ENCODE data around the gene GLB1L2.

Gene GLB1L2

DNA sequence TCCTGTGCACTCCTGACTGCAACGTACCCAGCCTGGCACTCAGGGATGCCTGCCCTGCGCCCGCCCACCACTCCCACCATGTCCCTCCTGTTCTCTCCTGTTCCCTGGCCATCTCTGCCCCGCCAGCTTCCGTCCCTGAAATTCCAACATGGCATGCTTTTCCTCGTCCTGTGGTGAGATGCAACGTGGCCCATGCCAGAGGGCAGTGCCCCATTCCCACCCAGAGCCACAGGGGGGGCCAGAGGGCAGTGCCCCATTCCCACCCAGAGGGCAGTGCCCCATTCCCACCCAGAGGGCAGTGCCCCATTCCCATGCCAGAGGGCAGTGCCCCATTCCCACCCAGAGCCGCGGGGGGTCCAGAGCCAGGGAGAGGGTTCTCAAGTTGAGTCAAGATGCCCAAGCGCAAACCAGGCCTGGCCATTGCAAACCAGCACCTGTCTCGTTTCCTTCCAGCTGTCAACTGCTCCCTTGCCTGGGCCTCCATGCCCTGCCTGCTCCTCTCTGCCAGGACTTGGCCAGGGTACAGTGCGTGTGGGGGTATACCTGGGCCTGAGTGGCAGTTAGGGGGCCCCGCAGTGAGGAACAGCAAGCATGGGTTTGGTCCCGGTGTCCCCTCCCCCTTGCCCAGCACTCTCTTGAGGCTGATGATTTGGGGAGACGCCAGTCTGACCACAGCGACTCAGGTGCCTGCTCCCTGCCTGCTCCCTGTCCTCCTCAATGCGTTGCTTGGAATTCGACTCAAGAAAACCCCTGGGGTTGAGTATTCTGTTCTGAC is 65.7 kb downstream of the GLB1L2 start:
- ChIA-PET POLR2A (no interaction called here), CTCF (no interaction called here)
- TF ChIP-seq, protein P1, sequence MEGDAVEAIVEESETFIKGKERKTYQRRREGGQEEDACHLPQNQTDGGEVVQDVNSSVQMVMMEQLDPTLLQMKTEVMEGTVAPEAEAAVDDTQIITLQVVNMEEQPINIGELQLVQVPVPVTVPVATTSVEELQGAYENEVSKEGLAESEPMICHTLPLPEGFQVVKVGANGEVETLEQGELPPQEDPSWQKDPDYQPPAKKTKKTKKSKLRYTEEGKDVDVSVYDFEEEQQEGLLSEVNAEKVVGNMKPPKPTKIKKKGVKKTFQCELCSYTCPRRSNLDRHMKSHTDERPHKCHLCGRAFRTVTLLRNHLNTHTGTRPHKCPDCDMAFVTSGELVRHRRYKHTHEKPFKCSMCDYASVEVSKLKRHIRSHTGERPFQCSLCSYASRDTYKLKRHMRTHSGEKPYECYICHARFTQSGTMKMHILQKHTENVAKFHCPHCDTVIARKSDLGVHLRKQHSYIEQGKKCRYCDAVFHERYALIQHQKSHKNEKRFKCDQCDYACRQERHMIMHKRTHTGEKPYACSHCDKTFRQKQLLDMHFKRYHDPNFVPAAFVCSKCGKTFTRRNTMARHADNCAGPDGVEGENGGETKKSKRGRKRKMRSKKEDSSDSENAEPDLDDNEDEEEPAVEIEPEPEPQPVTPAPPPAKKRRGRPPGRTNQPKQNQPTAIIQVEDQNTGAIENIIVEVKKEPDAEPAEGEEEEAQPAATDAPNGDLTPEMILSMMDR (IDR thresholded peaks at IDR 0.05; ENCODE audit: control extremely low read depth, extremely low read depth, low read depth, missing control alignments), result no peak
- DNase-seq (ENCODE audit: extremely low spot score), result no peak

DNA sequence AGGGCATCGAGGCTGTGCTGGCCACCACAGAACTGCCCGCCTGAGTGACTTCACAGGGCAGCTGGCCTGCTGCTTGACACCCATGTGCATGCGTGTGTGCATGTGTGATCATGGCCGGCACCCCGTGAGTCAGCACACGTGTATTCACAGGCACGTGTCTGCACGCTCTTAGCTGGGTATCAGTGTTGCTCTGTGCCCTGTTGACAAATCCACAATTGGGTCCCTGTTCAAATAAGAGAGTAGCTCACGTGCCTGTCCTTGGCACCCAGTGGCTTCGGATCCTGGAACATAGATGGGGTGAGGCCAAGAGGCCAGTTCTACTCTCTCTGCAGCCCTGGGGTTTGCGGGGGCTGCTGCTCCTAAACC is 66.3 kb downstream of the GLB1L2 start:
- TF ChIP-seq, protein P1 (IDR thresholded peaks at IDR 0.05; ENCODE audit: control extremely low read depth, extremely low read depth, low read depth, missing control alignments), result no peak
- CTCF ChIA-PET, result no interaction called here
- POLR2A ChIA-PET, result no interaction called here
- DNase-seq (ENCODE audit: extremely low spot score), result no peak

DNA sequence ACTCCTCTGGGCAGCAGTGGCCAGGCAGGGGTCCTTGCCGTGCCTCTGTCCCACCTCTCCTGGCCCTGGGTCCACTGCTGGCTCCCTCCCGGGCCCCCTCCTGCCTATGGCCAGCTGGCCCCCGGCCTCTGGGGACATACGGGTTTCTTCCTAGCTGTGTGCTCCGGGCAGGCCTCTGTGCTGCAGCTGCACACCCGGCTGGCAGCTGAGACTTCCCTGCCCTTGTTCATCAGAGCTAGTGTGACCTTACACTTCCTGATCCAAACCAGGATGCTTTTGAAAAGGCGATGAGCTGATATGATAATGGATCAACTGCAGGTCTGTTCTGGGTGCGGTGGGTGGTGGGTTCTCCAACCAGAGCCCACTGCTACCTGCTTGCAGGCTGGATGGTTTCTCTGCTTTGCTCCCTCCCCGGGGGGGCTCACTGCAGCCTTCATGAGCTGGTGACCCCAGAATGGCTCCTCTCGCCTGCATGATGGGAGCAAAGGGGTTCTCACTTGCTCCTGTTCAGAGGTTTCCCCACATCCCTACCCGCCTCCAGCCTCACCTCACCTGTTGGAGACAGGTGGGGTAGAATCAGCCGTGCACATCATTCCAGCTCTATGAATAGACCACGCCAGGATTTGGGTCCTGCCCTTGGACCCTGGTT is 67.0 kb downstream of the GLB1L2 start:
- DNase-seq (ENCODE audit: extremely low spot score), result no peak
- CTCF ChIA-PET, result no interaction called here
- POLR2A ChIA-PET, result no interaction called here
- TF ChIP-seq, protein P1 (IDR thresholded peaks at IDR 0.05; ENCODE audit: control extremely low read depth, extremely low read depth, low read depth, missing control alignments), result no peak

DNA sequence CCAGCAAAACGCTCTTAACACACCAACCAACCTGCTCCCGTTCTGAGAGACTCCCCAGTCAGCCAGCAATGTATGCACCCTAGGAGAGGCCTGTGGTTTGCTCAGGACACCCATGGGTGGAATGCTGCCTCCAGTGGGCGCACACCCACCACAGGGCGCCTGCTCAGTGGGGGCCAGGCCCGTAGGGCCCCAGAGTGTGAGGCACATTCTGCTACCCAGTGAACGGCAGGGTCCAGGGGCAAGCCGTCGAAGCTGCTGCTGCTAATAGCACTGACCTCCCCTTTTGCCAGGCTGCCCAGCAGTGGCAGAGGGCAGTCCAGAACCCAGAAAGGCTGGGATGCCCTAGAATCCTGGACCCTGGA is 67.5 kb downstream of the GLB1L2 start:
- no peak for DNase-seq (ENCODE audit: extremely low spot score)
- ChIA-PET CTCF (no interaction called here), POLR2A (no interaction called here)
- TF ChIP-seq, protein P1 (IDR thresholded peaks at IDR 0.05; ENCODE audit: control extremely low read depth, extremely low read depth, low read depth, missing control alignments), result no peak

DNA sequence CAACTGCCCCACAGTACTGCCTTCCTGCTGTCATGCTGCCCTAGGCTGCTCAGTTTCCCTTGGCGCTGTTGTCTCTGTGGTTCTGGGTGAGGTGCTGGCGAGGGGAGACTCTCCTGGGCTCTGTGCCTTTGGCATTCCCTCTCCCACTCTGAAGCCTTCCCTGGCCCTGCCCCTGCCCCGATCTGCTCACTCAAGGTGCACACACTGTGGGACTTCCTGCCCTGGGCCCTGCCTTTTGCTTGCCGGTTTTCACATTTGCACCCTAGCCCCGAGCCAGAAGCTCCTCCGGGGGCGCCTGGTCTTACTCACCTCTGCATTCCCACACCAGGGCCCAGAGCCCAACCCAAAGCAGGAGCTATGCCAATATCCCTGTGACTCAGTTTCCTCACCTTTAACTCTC is 68.2 kb downstream of the GLB1L2 start:
- CTCF ChIA-PET, result no interaction called here
- POLR2A ChIA-PET, result no interaction called here
- DNase-seq (ENCODE audit: extremely low spot score), result no peak
- TF ChIP-seq, protein P1 (IDR thresholded peaks at IDR 0.05; ENCODE audit: control extremely low read depth, extremely low read depth, low read depth, missing control alignments), result no peak

DNA sequence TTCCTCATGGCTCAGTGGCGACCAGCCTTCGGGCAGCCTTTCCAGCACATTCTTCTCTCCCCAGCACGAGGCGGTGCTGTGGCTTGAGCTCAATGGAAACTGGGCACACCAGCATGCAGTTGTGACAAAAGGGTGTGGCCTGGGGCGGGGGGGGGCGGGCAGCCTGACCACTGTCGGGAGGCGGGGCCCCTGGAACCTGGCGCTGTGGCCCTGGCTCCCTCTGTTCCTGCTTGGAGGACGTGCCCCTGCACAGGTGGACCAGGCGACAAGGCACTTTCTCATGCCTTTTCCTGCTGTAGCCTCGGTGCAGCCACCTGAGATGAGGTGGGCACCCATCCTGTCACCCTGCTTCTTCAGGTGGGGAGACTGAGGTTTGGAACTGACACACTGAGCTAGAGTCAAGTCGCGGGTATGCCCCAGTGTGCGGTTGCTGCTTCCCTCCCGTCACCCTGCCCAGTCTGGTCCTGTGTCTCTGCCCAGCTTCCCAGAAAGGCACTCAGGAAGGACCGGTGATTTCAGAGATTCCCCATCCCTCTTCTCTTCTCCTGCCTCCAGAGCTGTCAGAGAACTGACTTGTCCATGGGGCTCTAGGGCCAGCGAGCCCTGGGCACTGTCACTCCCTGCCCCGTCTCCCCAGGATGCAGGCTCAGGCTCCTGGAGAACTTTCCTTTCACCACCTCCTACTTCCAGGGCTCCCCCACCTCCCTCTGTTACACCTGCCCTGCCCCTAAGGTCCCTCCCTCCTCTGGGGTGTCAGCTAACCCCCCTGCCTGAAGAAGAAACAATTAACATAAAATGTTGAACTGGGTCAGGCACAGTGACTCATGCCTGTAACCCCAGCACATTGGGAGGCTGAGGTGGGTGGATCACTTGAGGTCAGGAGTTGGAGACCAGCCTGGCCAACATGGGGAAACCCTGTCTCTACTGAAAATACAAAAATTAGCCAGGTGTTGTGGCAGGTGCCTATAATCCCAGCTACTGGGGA is 70.3 kb downstream of the GLB1L2 start:
- ChIA-PET POLR2A (no interaction called here), CTCF (no interaction called here)
- TF ChIP-seq, protein P1 (IDR thresholded peaks at IDR 0.05; ENCODE audit: control extremely low read depth, extremely low read depth, low read depth, missing control alignments), result no peak
- DNase-seq (ENCODE audit: extremely low spot score), result no peak
